OCI-LY1 (cell line): ENCODE measurements around the gene AFF2.

ENCODE experiments used
- H2AFZ ChIP-seq: fragments of 200-600 bp; sonication (generic), shearing (Covaris generic); 2 replicates; pipeline ENCODE4 v1.6.0; 2014; ENCODE audit warnings: antibody characterized with exemption, mild to moderate bottlenecking, low read length
- H3F3A ChIP-seq: fragments of 200-600 bp; sonication (generic), shearing (Covaris generic); 2 replicates; pipeline ENCODE4 v1.6.0; 2014; ENCODE audit warnings: mild to moderate bottlenecking, antibody characterized with exemption, low read length, moderate library complexity; ENCODE audit not compliant: insufficient read depth
- H3K27ac ChIP-seq: fragments of 200-600 bp; sonication (generic); 2 replicates; pipeline ENCODE4 v1.5.1; 2014; ENCODE audit warnings: low read length, mixed run types, mild to moderate bottlenecking, low read depth; ENCODE audit not compliant: poor library complexity, severe bottlenecking
- H3K27me3 ChIP-seq: fragments of 200-600 bp; sonication (generic); 2 replicates; pipeline ENCODE4 v1.6.0; 2014; ENCODE audit warnings: antibody characterized with exemption, mild to moderate bottlenecking, low read length, moderate library complexity; ENCODE audit not compliant: insufficient read depth
- H3K36me3 ChIP-seq: fragments of 200-600 bp; sonication (generic); 2 replicates; pipeline ENCODE4 v1.6.1; 2014; ENCODE audit warnings: mild to moderate bottlenecking, antibody characterized with exemption, low read length, moderate library complexity, mixed read lengths; ENCODE audit not compliant: insufficient read depth
- H3K4me1 ChIP-seq: fragments of 200-600 bp; sonication (generic); 2 replicates; pipeline ENCODE4 v1.5.1; 2014; ENCODE audit warnings: mild to moderate bottlenecking, low read length, moderate library complexity; ENCODE audit not compliant: insufficient read depth, severe bottlenecking
- H3K4me2 ChIP-seq: fragments of 200-600 bp; sonication (generic), shearing (Covaris generic); 2 replicates; pipeline ENCODE4 v1.6.1; 2014; ENCODE audit warnings: low read length
- H3K4me3 ChIP-seq: fragments of 200-600 bp; sonication (generic); 2 replicates; pipeline ENCODE4 v1.5.1; 2014; ENCODE audit warnings: low read length, low read depth, mild to moderate bottlenecking, mixed read lengths; ENCODE audit not compliant: poor library complexity, severe bottlenecking
- H3K79me2 ChIP-seq: fragments of 200-600 bp; shearing (Covaris generic); 2 replicates; pipeline ENCODE4 v1.6.1; 2016; ENCODE audit warnings: mixed run types, low read length, mixed read lengths; ENCODE audit not compliant: insufficient read depth
- H3K9ac ChIP-seq: fragments of 200-600 bp; sonication (generic), shearing (Covaris generic); 2 replicates; pipeline ENCODE4 v1.6.1; 2014; ENCODE audit warnings: mild to moderate bottlenecking, low read length, mixed read lengths
- H3K9me2 ChIP-seq: fragments of 200-600 bp; sonication (generic), shearing (Covaris generic); 2 replicates; pipeline ENCODE4 v1.6.1; 2014; ENCODE audit warnings: low read depth, mild to moderate bottlenecking, low read length, mixed read lengths
- H3K9me3 ChIP-seq: fragments of 200-600 bp; shearing (Covaris generic); 2 replicates; pipeline ENCODE4 v1.6.1; 2014; ENCODE audit warnings: low read length, mixed read lengths
- H4K20me1 ChIP-seq: fragments of 200-600 bp; sonication (generic), shearing (Covaris generic); 2 replicates; pipeline ENCODE4 v1.6.0; 2016; ENCODE audit warnings: mild to moderate bottlenecking, low read length; ENCODE audit not compliant: insufficient read depth
- EZH2 ChIP-seq: fragments of 200-600 bp; sonication (generic), shearing (Covaris generic); IDR thresholded peaks from 2 replicates; pipeline ENCODE4 v1.8.0; 2017; ENCODE audit warnings: borderline replicate concordance, mixed run types, mild to moderate bottlenecking, antibody characterized with exemption, low read length, moderate library complexity, mixed read lengths
- TF ChIP-seq, protein P1 (sequence below): fragments of 200-600 bp; sonication (generic), shearing (Covaris generic); IDR thresholded peaks from 2 replicates; pipeline ENCODE4 v1.5.1; 2017; ENCODE audit warnings: mild to moderate bottlenecking, antibody characterized with exemption, low read length, moderate library complexity, mixed read lengths

Gene AFF2

GRCh38 chrX:148960060-148960459, 459.6 kb downstream of the AFF2 start:
- Histone ChIP-seq H3K9ac (no peak overlapping the region), H3K36me3 (peaks cover 49% of the 10 kb centered on the region), H3K4me3 (no peak overlapping the region), H3K79me2 (no peaks in the 10 kb centered on the region), H2AFZ (no peak overlapping the region), H3K4me2 (no peak overlapping the region), H3K9me3 (no peaks in the 10 kb centered on the region), H3K4me1 (no peaks in the 10 kb centered on the region), H3K27ac (no peak overlapping the region), H4K20me1 (no peaks in the 10 kb centered on the region), H3F3A (no peaks in the 10 kb centered on the region), H3K27me3 (no peaks in the 10 kb centered on the region), H3K9me2 (no peaks in the 10 kb centered on the region)
- TF ChIP-seq, protein P1, sequence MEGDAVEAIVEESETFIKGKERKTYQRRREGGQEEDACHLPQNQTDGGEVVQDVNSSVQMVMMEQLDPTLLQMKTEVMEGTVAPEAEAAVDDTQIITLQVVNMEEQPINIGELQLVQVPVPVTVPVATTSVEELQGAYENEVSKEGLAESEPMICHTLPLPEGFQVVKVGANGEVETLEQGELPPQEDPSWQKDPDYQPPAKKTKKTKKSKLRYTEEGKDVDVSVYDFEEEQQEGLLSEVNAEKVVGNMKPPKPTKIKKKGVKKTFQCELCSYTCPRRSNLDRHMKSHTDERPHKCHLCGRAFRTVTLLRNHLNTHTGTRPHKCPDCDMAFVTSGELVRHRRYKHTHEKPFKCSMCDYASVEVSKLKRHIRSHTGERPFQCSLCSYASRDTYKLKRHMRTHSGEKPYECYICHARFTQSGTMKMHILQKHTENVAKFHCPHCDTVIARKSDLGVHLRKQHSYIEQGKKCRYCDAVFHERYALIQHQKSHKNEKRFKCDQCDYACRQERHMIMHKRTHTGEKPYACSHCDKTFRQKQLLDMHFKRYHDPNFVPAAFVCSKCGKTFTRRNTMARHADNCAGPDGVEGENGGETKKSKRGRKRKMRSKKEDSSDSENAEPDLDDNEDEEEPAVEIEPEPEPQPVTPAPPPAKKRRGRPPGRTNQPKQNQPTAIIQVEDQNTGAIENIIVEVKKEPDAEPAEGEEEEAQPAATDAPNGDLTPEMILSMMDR = no peak
- no peak for TF ChIP-seq EZH2

DNA sequence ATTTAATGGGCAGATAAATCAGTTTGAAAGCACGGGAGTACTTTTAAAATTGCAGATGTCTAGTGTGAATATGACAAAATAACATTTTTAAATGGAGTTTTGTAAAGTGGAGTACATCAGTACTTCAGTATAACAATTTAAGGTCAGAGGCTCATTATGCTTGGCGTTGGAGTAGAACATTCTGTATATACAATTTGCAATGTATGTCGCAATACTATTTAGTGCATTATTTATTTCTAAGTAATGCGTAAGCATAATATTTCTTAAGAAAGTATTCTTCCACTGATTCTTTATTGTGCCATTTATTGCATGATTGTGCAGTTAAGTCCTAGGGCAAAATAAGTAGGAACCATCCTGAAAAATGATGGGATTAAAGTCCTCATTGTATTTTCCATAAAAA, 461.6 kb downstream of the AFF2 start:
- Histone ChIP-seq H3K9me2 (no peaks in the 10 kb centered on the region), H3K4me3 (no peak overlapping the region), H4K20me1 (no peaks in the 10 kb centered on the region), H3K36me3 (peaks cover 60% of the 10 kb centered on the region), H3K27ac (no peak overlapping the region), H3K27me3 (no peaks in the 10 kb centered on the region), H3F3A (no peaks in the 10 kb centered on the region), H3K9me3 (no peaks in the 10 kb centered on the region), H2AFZ (no peak overlapping the region), H3K9ac (no peak overlapping the region), H3K79me2 (no peaks in the 10 kb centered on the region), H3K4me1 (no peaks in the 10 kb centered on the region), H3K4me2 (no peak overlapping the region)
- no peak for TF ChIP-seq EZH2
- TF ChIP-seq, protein P1 = no peak

DNA sequence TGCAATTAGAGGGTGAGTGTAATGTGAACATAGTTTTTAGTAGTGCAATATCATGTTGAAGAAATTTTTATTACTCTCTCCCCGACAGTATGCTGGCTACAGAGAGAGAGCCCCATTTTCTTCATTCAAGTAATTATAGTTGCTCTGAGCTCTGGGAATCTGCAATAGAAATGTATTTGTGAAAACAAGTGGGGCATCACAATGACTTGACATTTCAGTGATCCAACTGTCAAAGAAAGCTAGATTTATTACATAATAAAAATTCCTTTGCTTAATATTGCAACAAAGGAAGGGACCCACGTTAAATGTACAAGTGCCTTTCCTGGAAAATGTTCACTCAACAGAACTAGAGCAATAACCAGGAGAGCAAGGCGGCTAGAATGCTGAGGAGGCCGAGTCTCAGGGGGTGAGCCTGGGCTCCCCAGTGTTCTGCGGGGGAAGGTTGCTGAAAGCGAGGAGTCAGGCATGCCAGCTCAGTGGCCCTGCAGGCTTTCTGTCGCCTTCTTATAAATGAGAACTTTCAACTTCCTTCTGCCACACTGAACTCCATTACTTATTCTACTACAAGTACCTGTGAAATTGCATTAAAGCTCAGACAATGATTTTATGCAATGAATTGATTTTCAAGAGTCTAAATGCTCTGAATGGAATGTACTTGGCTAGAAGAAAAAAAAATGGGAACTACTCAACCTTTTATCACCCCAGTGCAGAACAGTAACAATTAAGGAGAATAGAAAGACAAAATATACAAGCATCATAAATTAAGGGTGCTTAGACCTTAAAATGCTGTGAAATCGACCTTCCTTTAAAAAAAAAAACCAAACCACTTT, 476.4 kb downstream of the AFF2 start:
- TF ChIP-seq EZH2 = no peak
- TF ChIP-seq, protein P1 = no peak
- Histone ChIP-seq H3K79me2 (no peaks in the 10 kb centered on the region), H4K20me1 (no peaks in the 10 kb centered on the region), H3K27ac (no peak overlapping the region), H3K27me3 (no peaks in the 10 kb centered on the region), H3K9me2 (no peaks in the 10 kb centered on the region), H3K4me3 (no peak overlapping the region), H3K36me3 (peaks cover 38% of the 10 kb centered on the region; the same call in 1 of the 2 replicates), H3F3A (no peaks in the 10 kb centered on the region), H3K4me2 (no peak overlapping the region), H3K4me1 (no peaks in the 10 kb centered on the region), H2AFZ (no peak overlapping the region), H3K9me3 (no peaks in the 10 kb centered on the region), H3K9ac (no peak overlapping the region)
